ENCODE results near the gene ECPAS.
"Not testable (repeated sequence)": the region's sequence is repeated elsewhere in the genome, so short reads cannot be mapped to it uniquely, and the experiment has no call there.

ECPAS gene

GRCh38 chr9:111433082-111433481 is 51.1 kb downstream of the ECPAS start:
- in situ Hi-C loops (cut with MboI; ENCODE audit: low pct_unique_long_range_greater_than_20kb, low sequenced_read_pairs) = no loop called here

DNA sequence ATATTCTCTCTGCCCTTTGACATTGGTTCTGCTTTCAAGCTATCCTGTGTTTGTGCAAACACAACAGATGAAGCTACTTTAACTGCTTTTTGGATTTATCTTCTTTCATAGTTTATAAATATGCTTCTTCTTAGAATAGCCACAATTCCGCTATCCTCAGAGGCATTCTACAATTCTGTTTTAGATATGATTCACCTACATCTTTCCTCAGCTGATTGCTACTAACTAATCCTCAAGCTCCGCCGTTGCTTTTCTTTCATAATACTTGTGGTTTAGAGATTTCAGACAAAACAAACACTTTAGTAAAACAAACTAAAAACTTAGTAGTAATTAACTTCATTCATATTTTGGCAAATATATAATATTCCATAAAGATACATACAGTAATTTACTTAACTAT is 52.5 kb downstream of the ECPAS start:
- DNase-seq = no peak

More at GRCh38 chr9:111433082-111433481, 51.1 kb downstream of the ECPAS start:
- no peak for DNase-seq

GRCh38 chr9:111429175-111429574 is 55.0 kb downstream of the ECPAS start:
- DNase-seq = no peak
- in situ Hi-C loops (cut with MboI; ENCODE audit: low pct_unique_long_range_greater_than_20kb, low sequenced_read_pairs) = no loop called here

More for the DNA sequence above, 52.5 kb downstream of the ECPAS start:
- in situ Hi-C loops (cut with MboI; ENCODE audit: low pct_unique_long_range_greater_than_20kb, low sequenced_read_pairs) = no loop called here

- no peak for DNase-seq
- in situ Hi-C loops (cut with MboI; ENCODE audit: low pct_unique_long_range_greater_than_20kb, low sequenced_read_pairs) = no loop called here
Observed at GRCh38 chr9:111427186-111427585, 57.0 kb downstream of the ECPAS start.

- DNase-seq = no peak
- in situ Hi-C loops (cut with MboI; ENCODE audit: low pct_unique_long_range_greater_than_20kb, low sequenced_read_pairs) = no loop called here
Observed at GRCh38 chr9:111423389-111423788, 60.8 kb downstream of the ECPAS start.

- in situ Hi-C loops (cut with MboI; ENCODE audit: low pct_unique_long_range_greater_than_20kb, low sequenced_read_pairs) = no loop called here
- DNase-seq = no peak
Observed at GRCh38 chr9:111414406-111414805, 69.8 kb downstream of the ECPAS start.

DNA sequence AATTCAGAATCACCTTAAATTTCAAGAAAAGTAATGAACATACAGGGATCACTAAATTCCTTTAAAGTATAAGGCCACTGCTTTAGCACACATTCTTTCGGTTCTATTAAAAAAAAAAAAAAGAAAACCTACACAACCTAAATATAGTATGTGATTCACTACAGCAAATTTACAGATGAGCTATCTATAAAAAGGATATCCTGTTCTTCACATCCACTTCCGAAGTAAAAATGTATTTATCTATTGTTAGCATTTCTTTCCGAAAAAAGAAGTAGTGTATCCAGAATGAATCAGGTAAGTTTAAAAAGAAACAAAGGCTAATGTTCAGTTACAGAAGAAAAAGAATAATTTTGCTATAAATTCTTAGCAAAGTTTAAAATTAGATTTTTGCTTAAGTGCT is 70.2 kb downstream of the ECPAS start:
- in situ Hi-C loops (cut with MboI; ENCODE audit: low pct_unique_long_range_greater_than_20kb, low sequenced_read_pairs) = no loop called here
- no peak for DNase-seq

GRCh38 chr9:111412280-111412679 is 71.9 kb downstream of the ECPAS start:
- in situ Hi-C loops (cut with MboI; ENCODE audit: low pct_unique_long_range_greater_than_20kb, low sequenced_read_pairs) = no loop called here
- no peak for DNase-seq

DNA sequence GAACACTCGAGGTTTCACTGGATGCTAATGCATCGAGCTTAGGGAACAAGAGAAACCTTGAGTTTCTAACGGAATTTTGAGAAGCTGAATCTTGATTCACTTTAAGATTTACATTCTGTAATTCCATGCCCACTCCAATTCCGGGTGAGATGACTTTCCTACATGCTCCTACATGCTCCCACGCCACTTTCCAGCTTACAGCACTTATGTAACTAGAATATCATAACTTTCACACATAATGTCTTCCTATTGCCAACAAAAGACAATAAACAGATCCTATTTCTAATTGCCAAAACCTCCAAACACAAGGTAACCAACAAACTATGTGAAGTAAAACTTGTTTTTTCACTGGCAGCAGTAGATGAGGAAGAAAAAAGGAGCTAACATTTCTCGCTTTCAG is 72.9 kb downstream of the ECPAS start:
- in situ Hi-C loops (cut with MboI; ENCODE audit: low pct_unique_long_range_greater_than_20kb, low sequenced_read_pairs) = no loop called here
- DNase-seq = no peak

GRCh38 chr9:111407813-111408212 is 76.4 kb downstream of the ECPAS start:
- in situ Hi-C loops (cut with MboI; ENCODE audit: low pct_unique_long_range_greater_than_20kb, low sequenced_read_pairs) = no loop called here
- no peak for DNase-seq

GRCh38 chr9:111405701-111406100 is 78.5 kb downstream of the ECPAS start:
- no peak for DNase-seq
- in situ Hi-C loops (cut with MboI; ENCODE audit: low pct_unique_long_range_greater_than_20kb, low sequenced_read_pairs) = no loop called here

- in situ Hi-C loops (cut with MboI; ENCODE audit: low pct_unique_long_range_greater_than_20kb, low sequenced_read_pairs); DNase-seq: not testable (repeated sequence)
Observed at GRCh38 chr9:111401486-111401885, 82.7 kb downstream of the ECPAS start.

- no peak for DNase-seq
- in situ Hi-C loops (cut with MboI; ENCODE audit: low pct_unique_long_range_greater_than_20kb, low sequenced_read_pairs) = no loop called here
Observed at GRCh38 chr9:111400564-111400898, 83.7 kb downstream of the ECPAS start.

GRCh38 chr9:111399772-111400563 is 84.2 kb downstream of the ECPAS start:
- in situ Hi-C loops (cut with MboI; ENCODE audit: low pct_unique_long_range_greater_than_20kb, low sequenced_read_pairs) = no loop called here
- DNase-seq = peak; percentile 27

DNA sequence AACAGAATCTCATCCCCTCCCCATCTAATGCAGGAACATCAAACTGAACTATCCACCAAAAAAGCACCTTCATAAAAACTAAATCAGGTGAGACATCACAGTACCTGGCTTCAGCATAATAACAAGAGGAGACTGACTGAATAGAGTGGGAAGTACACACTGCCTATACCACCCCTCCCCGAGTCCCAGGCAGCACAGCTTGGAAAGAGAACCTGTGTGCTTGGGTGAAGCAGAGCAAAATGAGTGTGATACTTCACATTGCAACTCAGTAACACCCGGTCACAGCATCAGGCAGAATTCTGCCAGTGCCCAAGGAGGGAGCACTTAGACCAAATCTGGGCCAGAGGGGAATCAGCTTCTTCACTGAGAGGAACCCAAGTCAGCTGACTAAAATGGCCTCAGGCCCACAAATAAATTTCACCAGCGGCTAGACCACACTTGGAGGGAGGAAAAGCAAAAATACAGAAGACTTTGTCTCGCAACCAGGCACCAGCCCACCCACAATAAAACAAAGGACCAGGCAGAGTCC is 84.9 kb downstream of the ECPAS start:
- no peak for DNase-seq
- in situ Hi-C loops (cut with MboI; ENCODE audit: low pct_unique_long_range_greater_than_20kb, low sequenced_read_pairs) = no loop called here

DNA sequence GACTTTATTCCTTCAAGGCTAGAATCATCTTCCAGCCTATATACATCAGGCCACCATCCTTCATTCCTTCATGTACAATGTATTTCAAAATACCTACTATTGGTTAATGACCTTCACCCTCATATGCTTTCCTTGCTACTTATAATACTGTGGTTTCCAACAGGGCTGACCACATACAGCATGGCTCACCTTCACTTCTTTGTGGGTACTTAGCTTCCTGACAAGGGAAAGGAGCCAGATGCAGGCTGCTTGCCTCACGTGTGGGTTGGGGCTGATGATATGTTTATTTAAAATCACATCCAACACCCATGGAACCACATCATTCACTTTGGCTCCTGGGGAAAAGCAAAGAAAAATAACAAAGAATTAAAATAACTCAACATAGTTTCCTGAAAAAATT is 90.2 kb downstream of the ECPAS start:
- no peak for DNase-seq
- in situ Hi-C loops (cut with MboI; ENCODE audit: low pct_unique_long_range_greater_than_20kb, low sequenced_read_pairs) = no loop called here

DNA sequence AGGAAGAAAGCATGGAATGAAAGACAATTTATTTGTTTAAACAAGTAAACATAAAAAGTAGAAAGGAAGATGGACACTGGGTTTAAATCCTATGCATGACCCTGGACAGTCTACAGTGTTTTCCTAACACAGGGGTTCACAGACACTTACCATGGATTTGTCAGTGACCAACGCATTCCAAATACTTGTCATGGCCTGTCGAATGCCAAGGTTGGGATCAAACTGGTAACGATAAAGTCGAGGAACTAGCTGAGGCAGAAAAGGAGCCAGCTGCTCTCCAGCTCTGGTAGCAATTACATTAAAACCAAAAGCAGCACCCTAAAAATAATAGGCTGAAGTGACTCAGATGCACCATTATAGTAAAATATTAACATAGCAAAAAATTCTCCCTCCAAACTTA is 94.8 kb downstream of the ECPAS start:
- in situ Hi-C loops (cut with MboI; ENCODE audit: low pct_unique_long_range_greater_than_20kb, low sequenced_read_pairs) = no loop called here
- no peak for DNase-seq

DNA sequence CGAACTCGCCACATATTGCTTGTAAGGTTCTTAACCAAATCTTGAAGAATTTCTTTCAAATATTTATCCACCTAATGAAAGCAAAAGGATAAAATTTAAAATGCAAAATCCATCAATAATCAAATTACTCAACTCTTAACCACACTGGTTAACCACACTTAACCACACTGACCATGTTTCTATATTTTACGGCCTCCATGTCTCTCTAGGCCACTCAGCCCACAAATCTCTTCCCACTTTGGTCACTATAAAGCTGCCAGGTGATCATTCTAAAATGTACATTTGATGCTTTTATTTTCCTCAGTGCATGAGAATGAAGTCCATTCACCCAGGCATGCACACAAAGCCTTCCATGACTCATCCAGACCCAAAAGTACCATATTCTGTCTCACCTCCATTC is 97.8 kb downstream of the ECPAS start:
- no peak for DNase-seq
- in situ Hi-C loops (cut with MboI; ENCODE audit: low pct_unique_long_range_greater_than_20kb, low sequenced_read_pairs) = no loop called here

GRCh38 chr9:111381006-111381405 is 103.2 kb downstream of the ECPAS start:
- in situ Hi-C loops (cut with MboI; ENCODE audit: low pct_unique_long_range_greater_than_20kb, low sequenced_read_pairs) = no loop called here
- DNase-seq = no peak

GRCh38 chr9:111375817-111376564 is 108.2 kb downstream of the ECPAS start:
- in situ Hi-C loops (cut with MboI; ENCODE audit: low pct_unique_long_range_greater_than_20kb, low sequenced_read_pairs) = no loop called here
- DNase-seq = no peak
